ENCODE data around the gene ITPR3. TPM values are rescaled to one million over a fixed set of nuclear protein-coding genes. Genes with fewer than 3 reads are reported as not detected.
A peak's percentile ranks its signal among the peaks of the same experiment; 100 is the strongest.

The ITPR3 gene
- total RNA-seq, 1 donor from 2014 or later: 5.6 TPM

DNA sequence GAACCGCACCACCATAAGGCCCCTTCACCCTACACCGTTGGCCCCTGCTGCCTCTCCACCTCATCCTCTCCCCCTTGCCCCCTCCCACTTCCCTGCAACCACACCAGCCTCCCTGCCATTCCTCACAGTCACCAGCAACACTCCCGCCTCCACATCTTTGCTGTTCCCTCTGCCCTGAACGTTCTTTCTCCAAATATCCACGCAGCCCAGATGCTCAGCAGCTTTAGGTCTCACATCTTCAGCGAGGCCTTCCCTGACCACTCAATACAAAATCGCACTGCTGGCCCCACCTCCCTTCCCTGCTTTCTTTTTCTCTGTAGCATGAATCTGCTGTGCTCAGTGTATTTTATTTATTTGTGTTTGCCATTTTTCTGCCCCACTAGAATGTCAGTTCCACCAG lies 20.5 kb downstream of the ITPR3 start:
- no peaks in the 10 kb centered on the region for H3K27me3 ChIP-seq (ENCODE audit: low read depth)
- no peak overlapping the region for H3K4me3 ChIP-seq
- H3K36me3 ChIP-seq: no peaks in the 10 kb centered on the region
- no peak overlapping the region for H3K27ac ChIP-seq (replicated peaks)
- no peak for DNase-seq
- intact Hi-C loops (cut with micrococcal nuclease): no loop called here
- TF ChIP-seq, protein P1, sequence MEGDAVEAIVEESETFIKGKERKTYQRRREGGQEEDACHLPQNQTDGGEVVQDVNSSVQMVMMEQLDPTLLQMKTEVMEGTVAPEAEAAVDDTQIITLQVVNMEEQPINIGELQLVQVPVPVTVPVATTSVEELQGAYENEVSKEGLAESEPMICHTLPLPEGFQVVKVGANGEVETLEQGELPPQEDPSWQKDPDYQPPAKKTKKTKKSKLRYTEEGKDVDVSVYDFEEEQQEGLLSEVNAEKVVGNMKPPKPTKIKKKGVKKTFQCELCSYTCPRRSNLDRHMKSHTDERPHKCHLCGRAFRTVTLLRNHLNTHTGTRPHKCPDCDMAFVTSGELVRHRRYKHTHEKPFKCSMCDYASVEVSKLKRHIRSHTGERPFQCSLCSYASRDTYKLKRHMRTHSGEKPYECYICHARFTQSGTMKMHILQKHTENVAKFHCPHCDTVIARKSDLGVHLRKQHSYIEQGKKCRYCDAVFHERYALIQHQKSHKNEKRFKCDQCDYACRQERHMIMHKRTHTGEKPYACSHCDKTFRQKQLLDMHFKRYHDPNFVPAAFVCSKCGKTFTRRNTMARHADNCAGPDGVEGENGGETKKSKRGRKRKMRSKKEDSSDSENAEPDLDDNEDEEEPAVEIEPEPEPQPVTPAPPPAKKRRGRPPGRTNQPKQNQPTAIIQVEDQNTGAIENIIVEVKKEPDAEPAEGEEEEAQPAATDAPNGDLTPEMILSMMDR (IDR thresholded peaks at IDR 0.05; ENCODE audit: borderline replicate concordance): no peak
- no peaks in the 10 kb centered on the region for H3K9me3 ChIP-seq (replicated peaks)
- H3K4me1 ChIP-seq: peaks cover 8% of the 10 kb centered on the region

DNA sequence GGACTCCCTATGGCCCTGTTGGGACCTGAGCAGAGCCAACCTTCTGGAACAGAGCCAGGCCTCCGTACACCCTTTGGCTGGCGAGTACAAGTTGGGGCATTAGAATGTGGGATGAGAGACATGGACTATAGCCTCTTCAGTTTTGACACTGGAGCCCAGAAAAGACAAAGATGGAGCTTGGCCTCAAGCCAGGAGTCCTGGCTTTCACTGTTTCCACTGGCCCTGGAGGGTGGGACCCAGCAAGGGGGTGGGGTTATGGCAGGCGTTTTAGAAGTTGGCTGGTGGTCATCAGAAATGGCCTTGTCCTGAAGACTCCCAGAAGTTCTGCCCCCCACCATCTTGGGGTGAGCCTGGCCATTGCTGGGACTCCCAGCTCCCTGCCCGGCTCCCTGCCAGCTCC lies 21.8 kb downstream of the ITPR3 start:
- H3K27me3 ChIP-seq (ENCODE audit: low read depth): no peaks in the 10 kb centered on the region
- no peaks in the 10 kb centered on the region for H3K36me3 ChIP-seq
- peaks cover 8% of the 10 kb centered on the region for H3K4me1 ChIP-seq
- no peaks in the 10 kb centered on the region for H3K9me3 ChIP-seq (replicated peaks)
- no peak overlapping the region for H3K27ac ChIP-seq (replicated peaks)
- intact Hi-C loops (cut with micrococcal nuclease): no loop called here
- DNase-seq: peak; percentile 31
- H3K4me3 ChIP-seq: no peak overlapping the region
- TF ChIP-seq, protein P1 (IDR thresholded peaks at IDR 0.05; ENCODE audit: borderline replicate concordance): no peak

DNA sequence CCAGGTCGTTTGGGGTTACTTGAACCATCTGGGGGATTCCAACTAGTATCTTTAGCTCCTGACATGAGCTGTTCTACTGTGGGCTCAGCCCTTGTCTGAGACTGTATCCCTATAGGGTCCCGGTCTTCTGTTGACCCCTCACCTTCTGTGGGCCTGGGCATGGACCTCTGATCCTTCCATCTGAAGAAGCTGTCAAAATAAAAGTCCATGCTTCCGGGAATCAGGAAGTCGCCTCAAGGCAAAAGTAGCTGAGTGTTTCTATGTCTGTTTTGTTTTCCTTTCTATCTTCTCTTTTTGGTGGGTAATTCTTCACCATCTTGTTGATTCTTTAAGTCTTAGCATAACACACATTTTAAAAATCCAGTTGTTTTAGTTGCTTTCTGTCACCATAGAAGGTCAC lies 30.3 kb downstream of the ITPR3 start:
- H3K27me3 ChIP-seq (ENCODE audit: low read depth): no peaks in the 10 kb centered on the region
- H3K27ac ChIP-seq (replicated peaks): peak overlapping the region; percentile 9
- H3K9me3 ChIP-seq (replicated peaks): no peaks in the 10 kb centered on the region
- H3K4me3 ChIP-seq: no peak overlapping the region
- DNase-seq: no peak
- intact Hi-C loops (cut with micrococcal nuclease): no loop called here
- peaks cover 10% of the 10 kb centered on the region for H3K36me3 ChIP-seq
- TF ChIP-seq, protein P1 (IDR thresholded peaks at IDR 0.05; ENCODE audit: borderline replicate concordance): no peak
- H3K4me1 ChIP-seq: peaks cover 10% of the 10 kb centered on the region

DNA sequence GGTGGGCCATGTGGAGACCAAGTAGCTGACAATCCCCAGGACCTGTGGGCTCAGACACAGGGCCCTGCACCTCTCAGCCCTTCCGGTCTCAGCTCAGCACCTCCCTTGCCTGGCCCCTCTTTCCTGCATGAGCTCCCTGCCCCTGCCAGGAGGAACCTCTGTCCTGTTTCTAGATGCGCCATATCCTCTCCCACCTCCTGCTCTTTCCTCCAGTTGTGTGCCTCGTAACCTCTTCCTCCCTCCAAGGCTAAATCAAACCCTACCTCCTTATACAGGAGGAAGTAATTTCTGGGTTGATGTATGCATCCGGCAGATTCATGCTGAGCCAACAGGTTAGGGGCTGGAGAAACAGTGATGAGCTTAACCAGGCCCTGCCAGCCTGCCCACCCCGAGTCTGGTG lies 30.9 kb downstream of the ITPR3 start:
- intact Hi-C loops (cut with micrococcal nuclease): no loop called here
- peak overlapping the region; percentile 9 for H3K27ac ChIP-seq (replicated peaks)

DNA sequence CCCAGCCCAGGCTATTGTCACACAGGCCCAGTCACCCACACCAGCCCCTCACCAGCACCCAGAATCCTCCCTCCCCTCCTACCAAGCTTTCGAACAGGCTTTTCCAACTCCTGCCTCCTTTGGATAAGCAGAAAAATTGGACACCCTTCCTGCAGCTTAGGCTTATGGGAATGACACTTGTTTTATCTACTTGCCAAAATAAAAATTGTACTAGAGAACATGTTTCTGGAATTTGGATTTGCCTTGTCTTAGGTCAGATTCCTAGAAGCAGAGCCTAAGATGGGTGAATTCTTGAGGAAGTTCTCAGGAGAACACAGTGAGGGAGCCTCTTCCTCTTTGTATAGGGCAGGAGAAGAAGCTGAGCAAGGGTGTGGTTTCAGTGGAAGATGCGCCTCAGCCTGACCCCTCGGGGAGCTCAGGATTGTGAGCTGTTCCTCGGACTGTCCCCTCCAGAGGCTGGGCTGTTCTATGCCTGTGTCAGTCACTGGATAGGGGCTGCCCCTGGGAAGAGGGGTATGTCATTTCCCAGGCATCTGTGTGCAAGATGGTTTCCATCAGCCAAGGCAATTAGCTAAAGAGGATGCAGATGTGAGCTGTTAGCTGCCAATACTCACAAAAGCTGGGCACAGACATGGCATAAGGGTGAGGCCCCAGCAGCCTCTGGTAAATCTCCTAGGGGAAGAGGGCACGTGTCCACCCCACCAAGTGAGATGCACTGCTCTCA lies 33.9 kb downstream of the ITPR3 start:
- TF ChIP-seq, protein P1 (IDR thresholded peaks at IDR 0.05; ENCODE audit: borderline replicate concordance): no peak
- no peak for DNase-seq
- Histone ChIP-seq H3K36me3 (peaks cover 18% of the 10 kb centered on the region), H3K9me3 (replicated peaks) (no peaks in the 10 kb centered on the region), H3K4me1 (peaks cover 10% of the 10 kb centered on the region), H3K27ac (replicated peaks) (no peak overlapping the region), H3K4me3 (no peak overlapping the region), H3K27me3 (ENCODE audit: low read depth) (no peaks in the 10 kb centered on the region)
- intact Hi-C loops (cut with micrococcal nuclease): no loop called here

More for the DNA sequence above, 30.9 kb downstream of the ITPR3 start:
- DNase-seq: no peak
- Histone ChIP-seq H3K9me3 (replicated peaks) (no peaks in the 10 kb centered on the region), H3K27me3 (ENCODE audit: low read depth) (no peaks in the 10 kb centered on the region), H3K36me3 (peaks cover 10% of the 10 kb centered on the region), H3K4me1 (peaks cover 10% of the 10 kb centered on the region), H3K4me3 (no peak overlapping the region)
- TF ChIP-seq, protein P1 (IDR thresholded peaks at IDR 0.05; ENCODE audit: borderline replicate concordance): no peak

Data from left ventricle myocardium inferior (tissue), 1 donor.